ENCODE results near the gene ENOX2. TPM values are rescaled to one million over a fixed set of nuclear protein-coding genes. Genes with fewer than 3 reads are reported as not detected.
"Not testable (repeated sequence)": the region's sequence is repeated elsewhere in the genome, so short reads cannot be mapped to it uniquely, and the experiment has no call there.

Gene ENOX2
- total and polyA plus RNA-seq, 2 donors = 7.4 to 7.8 TPM

DNA sequence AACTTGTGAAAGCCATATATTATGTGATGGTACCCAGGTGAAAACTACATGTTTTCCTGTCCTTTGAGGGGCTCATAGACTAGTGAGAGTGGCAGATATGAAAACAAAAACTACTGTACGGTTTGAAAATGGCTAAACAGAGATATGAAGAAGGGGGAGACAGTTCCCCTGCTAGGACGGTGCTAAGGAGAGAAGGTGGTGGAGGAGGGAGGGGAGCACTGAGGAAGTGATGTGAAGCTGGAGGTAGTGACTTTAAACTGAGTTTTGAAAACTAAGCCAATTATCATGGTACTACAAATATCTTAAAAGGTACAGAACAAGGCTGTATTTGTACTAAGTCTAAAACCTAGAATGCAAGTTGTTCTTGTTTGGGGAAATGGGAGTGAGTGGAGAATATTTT is 188.3 kb downstream of the ENOX2 start:
- no peak for DNase-seq (ENCODE audit: low read depth in 6 of 9, low spot score in 9 of 9)
- no peak overlapping the region for H3K4me3 ChIP-seq (ENCODE audit: low read length in 2 of 2)
- 93% methylated on average over 2 of the region's 2 CpGs for WGBS
- no peaks in the 10 kb centered on the region for H3K9me3 ChIP-seq (ENCODE audit: control insufficient read depth in 2 of 2, insufficient read depth in 1 of 2, low read length in 1 of 2)
- no peaks in the 10 kb centered on the region for H3K27me3 ChIP-seq (ENCODE audit: control insufficient read depth in 2 of 2, insufficient read depth in 1 of 2, low read length in 1 of 2)
- no peaks in the 10 kb centered on the region for H3K36me3 ChIP-seq (ENCODE audit: control insufficient read depth in 2 of 2, insufficient read depth in 2 of 2, low read length in 1 of 2)
- H3K27ac ChIP-seq (ENCODE audit: low read depth in 1 of 2, low read length in 1 of 2) = no peak overlapping the region
- H3K4me1 ChIP-seq (ENCODE audit: control insufficient read depth in 2 of 2, insufficient read depth in 2 of 2, low read length in 2 of 2) = no peaks in the 10 kb centered on the region

- Histone ChIP-seq H3K36me3 (ENCODE audit: control insufficient read depth in 2 of 2, insufficient read depth in 2 of 2, low read length in 1 of 2) (no peaks in the 10 kb centered on the region), H3K27ac (ENCODE audit: low read depth in 1 of 2, low read length in 1 of 2) (no peak overlapping the region), H3K27me3 (ENCODE audit: control insufficient read depth in 2 of 2, insufficient read depth in 1 of 2, low read length in 1 of 2) (no peaks in the 10 kb centered on the region), H3K4me3 (ENCODE audit: low read length in 2 of 2) (no peak overlapping the region), H3K9me3 (ENCODE audit: control insufficient read depth in 2 of 2, insufficient read depth in 1 of 2, low read length in 1 of 2) (no peaks in the 10 kb centered on the region), H3K4me1 (ENCODE audit: control insufficient read depth in 2 of 2, insufficient read depth in 2 of 2, low read length in 2 of 2) (no peaks in the 10 kb centered on the region)
- 94% methylated on average over 3 of the region's 3 CpGs for WGBS
- no peak for DNase-seq (ENCODE audit: low read depth in 6 of 9, low spot score in 9 of 9)
Measured at GRCh38 chrX:130714135-130714534, 188.9 kb downstream of the ENOX2 start.

DNA sequence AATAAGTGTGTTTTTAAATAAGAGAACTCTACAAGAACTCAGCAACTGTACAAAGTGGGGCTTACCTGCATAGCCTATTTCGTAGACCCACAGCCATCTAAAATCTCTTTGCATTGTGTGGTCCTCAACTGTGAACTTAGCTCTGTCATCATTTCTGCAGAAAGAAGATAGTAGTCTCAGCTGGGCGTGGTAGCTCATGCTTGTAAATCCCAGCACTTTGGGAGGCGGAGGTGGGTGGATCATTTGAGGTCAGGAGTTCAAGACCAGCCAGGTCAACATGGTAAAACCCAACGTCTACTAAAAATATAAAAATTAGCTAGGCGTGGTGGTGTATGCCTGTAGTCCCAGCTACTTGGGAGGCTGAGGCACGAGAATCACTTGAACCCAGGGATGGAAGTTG is 193.8 kb downstream of the ENOX2 start:
- not testable (repeated sequence) for H3K27ac ChIP-seq (ENCODE audit: low read depth in 1 of 2, low read length in 1 of 2); H3K9me3 ChIP-seq (ENCODE audit: control insufficient read depth in 2 of 2, insufficient read depth in 1 of 2, low read length in 1 of 2); H3K27me3 ChIP-seq (ENCODE audit: control insufficient read depth in 2 of 2, insufficient read depth in 1 of 2, low read length in 1 of 2); H3K4me1 ChIP-seq (ENCODE audit: control insufficient read depth in 2 of 2, insufficient read depth in 2 of 2, low read length in 2 of 2); DNase-seq (ENCODE audit: low read depth in 6 of 9, low spot score in 9 of 9); H3K4me3 ChIP-seq (ENCODE audit: low read length in 2 of 2); H3K36me3 ChIP-seq (ENCODE audit: control insufficient read depth in 2 of 2, insufficient read depth in 2 of 2, low read length in 1 of 2)
- 97% methylated on average over 6 of the region's 6 CpGs for WGBS

GRCh38 chrX:130705591-130705990 is 197.4 kb downstream of the ENOX2 start:
- DNase-seq (ENCODE audit: low read depth in 6 of 9, low spot score in 9 of 9) = no peak
- Histone ChIP-seq H3K36me3 (ENCODE audit: control insufficient read depth in 2 of 2, insufficient read depth in 2 of 2, low read length in 1 of 2) (no peaks in the 10 kb centered on the region), H3K27ac (ENCODE audit: low read depth in 1 of 2, low read length in 1 of 2) (no peak overlapping the region), H3K4me1 (ENCODE audit: control insufficient read depth in 2 of 2, insufficient read depth in 2 of 2, low read length in 2 of 2) (no peaks in the 10 kb centered on the region), H3K27me3 (ENCODE audit: control insufficient read depth in 2 of 2, insufficient read depth in 1 of 2, low read length in 1 of 2) (no peaks in the 10 kb centered on the region), H3K9me3 (ENCODE audit: control insufficient read depth in 2 of 2, insufficient read depth in 1 of 2, low read length in 1 of 2) (no peaks in the 10 kb centered on the region), H3K4me3 (ENCODE audit: low read length in 2 of 2) (no peak overlapping the region)
- 98% methylated on average over 3 of the region's 3 CpGs for WGBS

- no peaks in the 10 kb centered on the region for H3K4me1 ChIP-seq (ENCODE audit: control insufficient read depth in 2 of 2, insufficient read depth in 2 of 2, low read length in 2 of 2)
- no peak for DNase-seq (ENCODE audit: low read depth in 6 of 9, low spot score in 9 of 9)
- H3K9me3 ChIP-seq (ENCODE audit: control insufficient read depth in 2 of 2, insufficient read depth in 1 of 2, low read length in 1 of 2) = no peaks in the 10 kb centered on the region
- no peaks in the 10 kb centered on the region for H3K36me3 ChIP-seq (ENCODE audit: control insufficient read depth in 2 of 2, insufficient read depth in 2 of 2, low read length in 1 of 2)
- no peak overlapping the region for H3K27ac ChIP-seq (ENCODE audit: low read depth in 1 of 2, low read length in 1 of 2)
- no peak overlapping the region for H3K4me3 ChIP-seq (ENCODE audit: low read length in 2 of 2)
- 97% methylated on average over 4 of the region's 4 CpGs for WGBS
- H3K27me3 ChIP-seq (ENCODE audit: control insufficient read depth in 2 of 2, insufficient read depth in 1 of 2, low read length in 1 of 2) = no peaks in the 10 kb centered on the region
Measured at GRCh38 chrX:130704053-130705038, 198.7 kb downstream of the ENOX2 start.

DNA sequence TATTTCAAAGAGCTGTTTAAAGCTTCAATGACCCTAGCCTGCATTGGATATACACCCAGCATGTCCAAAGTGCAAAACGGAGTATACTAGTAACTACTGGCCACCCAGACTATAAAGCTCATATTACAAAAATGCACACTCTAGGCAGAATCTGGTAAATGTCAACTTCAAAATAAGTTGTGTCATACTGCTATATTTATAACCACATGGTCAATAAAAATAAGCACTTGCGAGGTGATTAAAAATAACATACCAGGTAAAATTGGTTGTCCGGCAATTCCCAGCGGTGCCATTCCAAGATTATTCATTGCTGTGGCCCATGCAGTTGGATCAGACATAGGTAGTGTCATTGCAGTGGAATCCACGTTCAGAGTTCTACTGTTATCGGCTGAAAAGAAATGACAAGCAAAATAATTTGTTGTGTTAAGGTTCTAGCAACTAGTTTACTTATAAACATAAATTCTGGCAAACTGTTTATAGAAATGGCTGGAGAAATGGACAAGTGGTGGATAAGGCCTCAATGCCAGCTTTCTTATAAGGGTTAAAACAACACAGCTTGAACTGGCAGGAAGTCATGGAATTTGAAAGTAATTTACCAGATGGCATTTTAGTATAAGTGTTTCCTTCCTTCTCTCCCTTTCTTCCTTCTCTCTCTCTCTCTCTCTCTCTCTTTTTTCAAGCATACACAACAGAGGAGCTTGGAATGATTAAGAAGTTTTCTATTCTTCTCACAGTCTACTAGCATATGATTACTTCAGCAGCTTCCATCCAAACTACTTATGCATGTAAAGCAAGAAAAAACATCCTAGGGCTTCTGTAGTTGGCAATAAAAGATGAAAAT is 199.9 kb downstream of the ENOX2 start:
- no peak overlapping the region for H3K4me3 ChIP-seq (ENCODE audit: low read length in 2 of 2)
- no peak for DNase-seq (ENCODE audit: low read depth in 6 of 9, low spot score in 9 of 9)
- no peak overlapping the region for H3K27ac ChIP-seq (ENCODE audit: low read depth in 1 of 2, low read length in 1 of 2)
- H3K36me3 ChIP-seq (ENCODE audit: control insufficient read depth in 2 of 2, insufficient read depth in 2 of 2, low read length in 1 of 2) = no peaks in the 10 kb centered on the region
- WGBS = 95% methylated on average over 6 of the region's 6 CpGs
- no peaks in the 10 kb centered on the region for H3K9me3 ChIP-seq (ENCODE audit: control insufficient read depth in 2 of 2, insufficient read depth in 1 of 2, low read length in 1 of 2)
- no peaks in the 10 kb centered on the region for H3K4me1 ChIP-seq (ENCODE audit: control insufficient read depth in 2 of 2, insufficient read depth in 2 of 2, low read length in 2 of 2)
- H3K27me3 ChIP-seq (ENCODE audit: control insufficient read depth in 2 of 2, insufficient read depth in 1 of 2, low read length in 1 of 2) = no peaks in the 10 kb centered on the region

DNA sequence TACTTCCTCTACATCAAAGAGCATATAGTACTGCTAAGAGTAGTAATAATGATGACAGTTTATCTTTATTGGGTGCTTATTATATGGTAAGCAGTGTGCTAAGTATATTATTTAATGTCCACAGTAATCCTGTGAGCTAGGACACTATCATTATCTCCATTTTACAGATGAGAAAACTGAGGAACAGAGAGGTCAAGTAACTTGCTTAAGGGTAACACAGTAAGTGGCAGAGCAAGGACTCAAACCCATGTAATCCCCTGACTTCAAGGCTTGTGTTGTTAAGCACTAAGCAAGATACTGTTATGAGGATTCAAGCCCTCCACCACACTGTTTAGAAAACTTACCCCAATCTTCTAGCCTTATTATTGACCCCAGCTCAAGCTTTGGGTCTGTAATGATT is 202.4 kb downstream of the ENOX2 start:
- no peaks in the 10 kb centered on the region for H3K36me3 ChIP-seq (ENCODE audit: control insufficient read depth in 2 of 2, insufficient read depth in 2 of 2, low read length in 1 of 2)
- no peaks in the 10 kb centered on the region for H3K4me1 ChIP-seq (ENCODE audit: control insufficient read depth in 2 of 2, insufficient read depth in 2 of 2, low read length in 2 of 2)
- H3K27ac ChIP-seq (ENCODE audit: low read depth in 1 of 2, low read length in 1 of 2) = no peak overlapping the region
- H3K4me3 ChIP-seq (ENCODE audit: low read length in 2 of 2) = no peak overlapping the region
- DNase-seq (ENCODE audit: low read depth in 6 of 9, low spot score in 9 of 9) = no peak
- no peaks in the 10 kb centered on the region for H3K27me3 ChIP-seq (ENCODE audit: control insufficient read depth in 2 of 2, insufficient read depth in 1 of 2, low read length in 1 of 2)
- H3K9me3 ChIP-seq (ENCODE audit: control insufficient read depth in 2 of 2, insufficient read depth in 1 of 2, low read length in 1 of 2) = no peaks in the 10 kb centered on the region

DNA sequence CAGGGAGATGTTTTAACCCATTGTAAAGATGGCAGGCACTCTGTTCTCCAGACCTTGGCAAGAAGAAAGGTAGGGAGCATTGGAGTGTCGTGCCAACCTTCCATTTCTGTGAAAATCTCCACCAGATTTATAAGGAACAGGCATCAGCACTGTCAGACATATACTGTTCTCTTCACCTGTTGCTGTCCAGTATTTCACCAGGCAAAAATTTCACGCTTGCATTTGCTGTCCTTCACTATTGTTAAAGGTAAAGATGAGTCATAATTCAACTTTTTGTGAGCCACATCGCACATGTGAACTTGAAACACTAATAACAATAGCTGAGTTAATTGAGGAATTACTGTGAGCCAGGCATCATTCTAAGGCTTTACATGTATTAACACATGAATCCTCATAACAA is 203.4 kb downstream of the ENOX2 start:
- Histone ChIP-seq H3K4me1 (ENCODE audit: control insufficient read depth in 2 of 2, insufficient read depth in 2 of 2, low read length in 2 of 2) (no peaks in the 10 kb centered on the region), H3K4me3 (ENCODE audit: low read length in 2 of 2) (no peak overlapping the region), H3K36me3 (ENCODE audit: control insufficient read depth in 2 of 2, insufficient read depth in 2 of 2, low read length in 1 of 2) (no peaks in the 10 kb centered on the region), H3K27ac (ENCODE audit: low read depth in 1 of 2, low read length in 1 of 2) (no peak overlapping the region), H3K27me3 (ENCODE audit: control insufficient read depth in 2 of 2, insufficient read depth in 1 of 2, low read length in 1 of 2) (no peaks in the 10 kb centered on the region), H3K9me3 (ENCODE audit: control insufficient read depth in 2 of 2, insufficient read depth in 1 of 2, low read length in 1 of 2) (no peaks in the 10 kb centered on the region)
- no peak for DNase-seq (ENCODE audit: low read depth in 6 of 9, low spot score in 9 of 9)
- WGBS = 100% methylated on average over 3 of the region's 3 CpGs

DNA sequence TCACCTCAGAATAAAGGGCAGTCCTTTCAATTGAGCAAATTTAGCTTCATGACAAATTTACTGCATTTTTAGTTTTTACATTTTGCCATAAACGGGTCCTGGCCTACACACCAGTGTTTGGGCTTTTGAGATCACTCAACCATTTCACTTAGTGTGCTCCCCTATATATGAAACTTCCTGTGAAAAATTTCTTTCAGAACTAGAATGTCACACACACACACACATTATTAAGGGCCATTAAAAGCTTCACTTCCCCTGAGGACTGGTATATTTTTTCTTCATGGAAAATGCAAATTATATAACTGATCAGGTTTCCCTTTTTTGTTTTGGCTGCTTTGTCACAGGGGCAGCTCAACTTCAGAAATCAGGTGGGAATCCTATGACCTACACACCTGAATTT is 206.5 kb downstream of the ENOX2 start:
- Histone ChIP-seq H3K9me3 (ENCODE audit: control insufficient read depth in 2 of 2, insufficient read depth in 1 of 2, low read length in 1 of 2) (no peaks in the 10 kb centered on the region), H3K27ac (ENCODE audit: low read depth in 1 of 2, low read length in 1 of 2) (no peak overlapping the region), H3K4me1 (ENCODE audit: control insufficient read depth in 2 of 2, insufficient read depth in 2 of 2, low read length in 2 of 2) (no peaks in the 10 kb centered on the region), H3K4me3 (ENCODE audit: low read length in 2 of 2) (no peak overlapping the region), H3K36me3 (ENCODE audit: control insufficient read depth in 2 of 2, insufficient read depth in 2 of 2, low read length in 1 of 2) (no peaks in the 10 kb centered on the region), H3K27me3 (ENCODE audit: control insufficient read depth in 2 of 2, insufficient read depth in 1 of 2, low read length in 1 of 2) (no peaks in the 10 kb centered on the region)
- WGBS = 89% methylated on average over 1 of the region's 1 CpG
- DNase-seq (ENCODE audit: low read depth in 6 of 9, low spot score in 9 of 9) = no peak

All from thymus (tissue), 11 donors.